ENCODE results near the gene INAVA. TPM values are rescaled to one million over a fixed set of nuclear protein-coding genes. Genes with fewer than 3 reads are reported as not detected.

The INAVA gene
- total and polyA plus RNA-seq, 2 of the 13 experiments (the other 11 are each of a cell fraction or from before 2014, with no cell fraction given): 6.0 to 13.5 TPM

DNA sequence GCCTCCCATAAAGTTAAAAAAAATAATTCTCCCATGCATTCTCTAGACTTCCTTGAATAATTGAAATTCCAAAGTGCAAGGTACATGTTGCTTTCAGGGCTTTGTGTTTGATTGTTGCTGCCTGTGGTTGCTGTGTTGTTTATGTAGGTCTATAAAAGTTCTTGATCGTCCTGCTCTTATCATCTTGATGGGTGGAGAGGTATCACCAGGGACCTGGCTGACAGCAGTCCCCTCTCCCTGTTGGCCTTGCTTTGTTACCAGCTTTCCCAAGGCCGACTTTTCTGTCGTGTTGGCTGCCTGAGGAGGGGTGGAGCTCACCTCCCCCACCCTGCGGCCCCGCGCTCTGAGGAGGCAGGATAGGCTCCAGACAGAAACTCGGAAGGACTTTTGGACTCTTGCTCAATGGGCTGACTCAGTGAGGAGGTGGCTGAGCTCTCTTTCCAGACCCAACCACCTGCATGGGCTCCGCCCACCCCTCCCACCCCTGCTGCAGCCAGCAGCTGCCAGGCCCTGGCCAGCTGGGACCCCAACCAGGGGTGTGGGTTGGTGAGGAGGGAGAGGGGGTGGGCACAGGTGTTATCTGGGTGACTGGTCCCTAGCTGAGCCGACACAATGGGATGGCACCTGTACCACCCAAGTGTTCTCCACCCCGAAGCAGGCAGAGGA, 2.0 kb downstream of the INAVA start (continued):
- TF ChIP-seq ZNF496 (CRISPR knock-in tag; IDR thresholded peaks at IDR 0.05; ENCODE audit: insufficient replicate concordance) (no peak), ZBTB7B (CRISPR knock-in tag; IDR thresholded peaks at IDR 0.05) (peak; percentile 96), ZNF383 (CRISPR knock-in tag; IDR thresholded peaks at IDR 0.05; ENCODE audit: borderline replicate concordance) (no peak), ZNF430 (CRISPR knock-in tag; IDR thresholded peaks at IDR 0.05) (no peak), SOX6 (IDR thresholded peaks at IDR 0.05) (no peak), SOX6 (CRISPR knock-in tag; IDR thresholded peaks at IDR 0.05) (peak; percentile 93), MYC (CRISPR knock-in tag; IDR thresholded peaks at IDR 0.05; ENCODE audit: borderline replicate concordance) (peak; percentile 65; the same call in 1 of the 2 replicates), MED1 (CRISPR knock-in tag; IDR thresholded peaks at IDR 0.05) (peak; percentile 79), PLRG1 (conservative IDR thresholded peaks at IDR 0.05) (no peak), ISL2 (CRISPR knock-in tag; IDR thresholded peaks at IDR 0.05) (peak; percentile 72; the same call in 1 of the 2 replicates), TSC22D2 (CRISPR knock-in tag; IDR thresholded peaks at IDR 0.05; ENCODE audit: borderline replicate concordance) (peak; percentile 67; the same call in 1 of the 2 replicates), SMYD3 (CRISPR knock-in tag; IDR thresholded peaks at IDR 0.05) (no peak), ZNF616 (CRISPR knock-in tag; IDR thresholded peaks at IDR 0.05; ENCODE audit: low read depth) (no peak), ZNF549 (CRISPR knock-in tag; IDR thresholded peaks at IDR 0.05) (no peak), ZNF432 (CRISPR knock-in tag; IDR thresholded peaks at IDR 0.05; ENCODE audit: borderline replicate concordance) (no peak), ZNF570 (CRISPR knock-in tag; IDR thresholded peaks at IDR 0.05; ENCODE audit: borderline replicate concordance) (no peak), RXRA (CRISPR knock-in tag; IDR thresholded peaks at IDR 0.05) (peak; percentile 91)
- TF ChIP-seq, protein P1, sequence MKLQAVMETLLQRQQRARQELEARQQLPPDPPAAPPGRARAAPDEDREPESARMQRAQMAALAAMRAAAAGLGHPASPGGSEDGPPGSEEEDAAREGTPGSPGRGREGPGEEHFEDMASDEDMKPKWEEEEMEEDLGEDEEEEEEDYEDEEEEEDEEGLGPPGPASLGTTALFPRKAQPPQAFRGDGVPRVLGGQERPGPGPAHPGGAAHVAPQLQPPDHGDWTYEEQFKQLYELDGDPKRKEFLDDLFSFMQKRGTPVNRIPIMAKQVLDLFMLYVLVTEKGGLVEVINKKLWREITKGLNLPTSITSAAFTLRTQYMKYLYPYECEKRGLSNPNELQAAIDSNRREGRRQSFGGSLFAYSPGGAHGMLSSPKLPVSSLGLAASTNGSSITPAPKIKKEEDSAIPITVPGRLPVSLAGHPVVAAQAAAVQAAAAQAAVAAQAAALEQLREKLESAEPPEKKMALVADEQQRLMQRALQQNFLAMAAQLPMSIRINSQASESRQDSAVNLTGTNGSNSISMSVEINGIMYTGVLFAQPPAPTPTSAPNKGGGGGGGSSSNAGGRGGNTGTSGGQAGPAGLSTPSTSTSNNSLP (IDR thresholded peaks at IDR 0.05; ENCODE audit: low read depth, low read length): peak; percentile 66; the same call in 1 of the 2 replicates
- TF ChIP-seq, protein P2, sequence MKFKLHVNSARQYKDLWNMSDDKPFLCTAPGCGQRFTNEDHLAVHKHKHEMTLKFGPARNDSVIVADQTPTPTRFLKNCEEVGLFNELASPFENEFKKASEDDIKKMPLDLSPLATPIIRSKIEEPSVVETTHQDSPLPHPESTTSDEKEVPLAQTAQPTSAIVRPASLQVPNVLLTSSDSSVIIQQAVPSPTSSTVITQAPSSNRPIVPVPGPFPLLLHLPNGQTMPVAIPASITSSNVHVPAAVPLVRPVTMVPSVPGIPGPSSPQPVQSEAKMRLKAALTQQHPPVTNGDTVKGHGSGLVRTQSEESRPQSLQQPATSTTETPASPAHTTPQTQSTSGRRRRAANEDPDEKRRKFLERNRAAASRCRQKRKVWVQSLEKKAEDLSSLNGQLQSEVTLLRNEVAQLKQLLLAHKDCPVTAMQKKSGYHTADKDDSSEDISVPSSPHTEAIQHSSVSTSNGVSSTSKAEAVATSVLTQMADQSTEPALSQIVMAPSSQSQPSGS (CRISPR knock-in tag; IDR thresholded peaks at IDR 0.05): peak; percentile 74; the same call in 1 of the 2 replicates
- TF ChIP-seq, protein P3, sequence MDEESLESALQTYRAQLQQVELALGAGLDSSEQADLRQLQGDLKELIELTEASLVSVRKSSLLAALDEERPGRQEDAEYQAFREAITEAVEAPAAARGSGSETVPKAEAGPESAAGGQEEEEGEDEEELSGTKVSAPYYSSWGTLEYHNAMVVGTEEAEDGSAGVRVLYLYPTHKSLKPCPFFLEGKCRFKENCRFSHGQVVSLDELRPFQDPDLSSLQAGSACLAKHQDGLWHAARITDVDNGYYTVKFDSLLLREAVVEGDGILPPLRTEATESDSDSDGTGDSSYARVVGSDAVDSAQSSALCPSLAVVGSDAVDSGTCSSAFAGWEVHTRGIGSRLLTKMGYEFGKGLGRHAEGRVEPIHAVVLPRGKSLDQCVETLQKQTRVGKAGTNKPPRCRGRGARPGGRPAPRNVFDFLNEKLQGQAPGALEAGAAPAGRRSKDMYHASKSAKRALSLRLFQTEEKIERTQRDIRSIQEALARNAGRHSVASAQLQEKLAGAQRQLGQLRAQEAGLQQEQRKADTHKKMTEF (CRISPR knock-in tag; IDR thresholded peaks at IDR 0.05): peak; percentile 82
- TF ChIP-seq, protein P4, sequence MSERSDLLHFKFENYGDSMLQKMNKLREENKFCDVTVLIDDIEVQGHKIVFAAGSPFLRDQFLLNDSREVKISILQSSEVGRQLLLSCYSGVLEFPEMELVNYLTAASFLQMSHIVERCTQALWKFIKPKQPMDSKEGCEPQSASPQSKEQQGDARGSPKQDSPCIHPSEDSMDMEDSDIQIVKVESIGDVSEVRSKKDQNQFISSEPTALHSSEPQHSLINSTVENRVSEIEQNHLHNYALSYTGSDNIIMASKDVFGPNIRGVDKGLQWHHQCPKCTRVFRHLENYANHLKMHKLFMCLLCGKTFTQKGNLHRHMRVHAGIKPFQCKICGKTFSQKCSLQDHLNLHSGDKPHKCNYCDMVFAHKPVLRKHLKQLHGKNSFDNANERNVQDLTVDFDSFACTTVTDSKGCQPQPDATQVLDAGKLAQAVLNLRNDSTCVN (CRISPR knock-in tag; IDR thresholded peaks at IDR 0.05; ENCODE audit: borderline replicate concordance): peak; percentile 79; the same call in 1 of the 2 replicates
